Mesendoderm (in vitro differentiated cells): Measurements from ENCODE around the gene SPEM3.

Experiments
- DNase-seq: peaks from one replicate; pipeline ENCODE4 v3.0.0; 2013
- H2AK5ac ChIP-seq: 2 replicates; pipeline ENCODE4 v1.6.1; 2013; ENCODE audit warnings: low read length, inconsistent platforms
- H2BK120ac ChIP-seq: 2 replicates; pipeline ENCODE4 v1.6.1; 2013; ENCODE audit warnings: low read depth, mild to moderate bottlenecking, low read length, moderate library complexity, mixed read lengths
- H2BK15ac ChIP-seq: replicated peaks from 2 replicates; pipeline ENCODE4 v1.6.1; 2013; ENCODE audit warnings: low read depth, mild to moderate bottlenecking, moderate library complexity
- H2BK5ac ChIP-seq: 2 replicates; pipeline ENCODE4 v1.6.1; 2013; ENCODE audit warnings: low read length, inconsistent platforms
- H3K18ac ChIP-seq: 2 replicates; pipeline ENCODE4 v1.6.1; 2013; ENCODE audit warnings: mild to moderate bottlenecking, low read length, mixed read lengths
- H3K23ac ChIP-seq: one replicate; pipeline ENCODE4 v1.6.1; 2013; ENCODE audit warnings: low read length
- H3K27ac ChIP-seq: 2 replicates; pipeline ENCODE4 v1.5.1; 2013; ENCODE audit warnings: low read depth, mild to moderate bottlenecking, inconsistent platforms, low read length, moderate library complexity
- H3K27me3 ChIP-seq: 2 replicates; pipeline ENCODE4 v1.6.1; 2013; ENCODE audit warnings: low read length, control low read depth, mild to moderate bottlenecking, inconsistent platforms; ENCODE audit not compliant: insufficient read depth, poor library complexity
- H3K36me3 ChIP-seq: 2 replicates; pipeline ENCODE4 v1.6.1; 2013; ENCODE audit warnings: low read length, inconsistent platforms; ENCODE audit not compliant: control insufficient read depth, insufficient read depth
- H3K4ac ChIP-seq: one replicate; pipeline ENCODE4 v1.6.1; 2013; ENCODE audit warnings: low read depth, mild to moderate bottlenecking, low read length, moderate library complexity
- H3K4me1 ChIP-seq: 2 replicates; pipeline ENCODE4 v1.6.1; 2013; ENCODE audit warnings: low read depth, low read length, inconsistent platforms; ENCODE audit not compliant: control insufficient read depth
- H3K4me2 ChIP-seq: 2 replicates; pipeline ENCODE4 v1.6.1; 2013; ENCODE audit warnings: low read length
- H3K4me3 ChIP-seq: 2 replicates; pipeline ENCODE4 v1.5.1; 2013; ENCODE audit warnings: mild to moderate bottlenecking, low read length
- H3K56ac ChIP-seq: one replicate; pipeline ENCODE4 v1.6.1; 2013; ENCODE audit warnings: low read length
- H3K79me1 ChIP-seq: 2 replicates; pipeline ENCODE4 v1.6.1; 2013; ENCODE audit warnings: low read length, inconsistent platforms
- H3K79me2 ChIP-seq: 2 replicates; pipeline ENCODE4 v1.6.1; 2013; ENCODE audit warnings: mild to moderate bottlenecking, low read length; ENCODE audit not compliant: control insufficient read depth, insufficient read depth
- H3K9ac ChIP-seq: 2 replicates; pipeline ENCODE4 v1.6.1; 2013; ENCODE audit warnings: low read length, inconsistent platforms
- H4K5ac ChIP-seq: one replicate; pipeline ENCODE4 v1.6.1; 2013; ENCODE audit warnings: low read length
- H4K8ac ChIP-seq: one replicate; pipeline ENCODE4 v1.6.1; 2013; ENCODE audit warnings: low read depth, mild to moderate bottlenecking, control low read depth, low read length, moderate library complexity
- WGBS: extraction: QIAGEN DNeasy Blood & Tissue Kit; methylation state at CpG from one replicate; pipeline ENCODE4 v1.1.7; 2013; ENCODE audit warnings: low lambda C conversion rate, missing lambda C conversion rate; ENCODE audit not compliant: insufficient coverage; ENCODE audit errors: extremely low coverage; 5-methylcytosine and 5-hydroxymethylcytosine counted together

SPEM3 gene

DNA sequence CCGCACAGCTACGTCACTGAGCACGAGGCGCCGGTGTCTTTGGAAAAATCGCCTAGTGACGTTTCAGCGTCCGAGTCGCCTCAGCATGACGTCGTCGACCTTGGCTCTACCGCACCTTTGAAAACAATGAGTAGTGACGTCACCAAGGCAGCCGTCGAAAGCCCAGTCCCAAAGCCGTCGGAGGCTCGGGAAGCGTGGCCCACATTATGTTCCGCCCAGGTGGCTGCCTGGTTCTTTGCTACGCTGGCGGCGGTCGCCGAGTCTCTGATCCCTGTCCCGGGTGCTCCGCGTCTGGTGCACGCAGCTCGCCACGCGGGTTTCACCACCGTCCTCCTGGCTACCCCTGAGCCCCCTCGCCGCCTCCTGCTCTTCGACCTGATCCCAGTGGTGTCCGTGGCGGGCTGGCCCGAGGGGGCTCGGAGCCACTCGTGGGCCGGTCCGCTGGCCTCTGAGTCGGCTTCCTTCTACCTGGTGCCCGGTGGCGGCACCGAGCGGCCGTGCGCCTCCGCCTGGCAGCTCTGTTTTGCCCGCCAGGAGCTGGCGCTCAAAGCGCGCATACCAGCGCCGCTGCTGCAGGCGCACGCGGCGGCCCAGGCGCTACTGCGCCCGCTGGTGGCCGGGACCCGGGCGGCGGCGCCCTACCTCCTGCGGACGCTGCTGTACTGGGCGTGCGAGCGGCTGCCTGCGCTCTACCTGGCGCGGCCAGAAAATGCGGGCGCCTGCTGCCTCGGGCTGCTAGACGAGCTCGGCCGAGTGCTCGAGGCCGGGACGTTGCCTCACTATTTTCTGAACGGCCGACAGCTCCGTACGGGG lies 8.1 kb downstream of the SPEM3 start:
- Histone ChIP-seq H3K4me1 (peaks cover 5% of the 10 kb centered on the region), H3K4me2 (peak overlapping the region; percentile 63), H3K79me2 (no peaks in the 10 kb centered on the region), H3K36me3 (no peaks in the 10 kb centered on the region), H2BK120ac (no peak overlapping the region), H4K8ac (no peak overlapping the region), H3K4me3 (peak overlapping the region; percentile 23), H2BK5ac (no peak overlapping the region), H3K23ac (no peak overlapping the region), H3K27me3 (peaks cover 9% of the 10 kb centered on the region), H3K18ac (peak overlapping the region; percentile 24), H2BK15ac (no peak overlapping the region), H3K4ac (peak overlapping the region; percentile 63), H3K9ac (peak overlapping the region; percentile 73), H3K79me1 (no peaks in the 10 kb centered on the region), H3K27ac (no peak overlapping the region), H4K5ac (no peak overlapping the region), H3K56ac (peak overlapping the region; percentile 87), H2AK5ac (no peak overlapping the region)
- peak; percentile 95 for DNase-seq
- WGBS = no CpG with 5 or more reads among the region's 92 CpGs

GRCh38 chr17:7437369-7437863 lies 8.8 kb downstream of the SPEM3 start:
- no peak overlapping the region for H4K8ac ChIP-seq
- peak overlapping the region; percentile 84 for H3K56ac ChIP-seq
- H3K27ac ChIP-seq = no peak overlapping the region
- peak overlapping the region; percentile 39 for H3K4me3 ChIP-seq
- no peak overlapping the region for H2BK120ac ChIP-seq
- H3K4me2 ChIP-seq = peak overlapping the region; percentile 88
- peaks cover 9% of the 10 kb centered on the region for H3K27me3 ChIP-seq
- peak overlapping the region; percentile 10 for H3K4ac ChIP-seq
- DNase-seq = no peak
- peak overlapping the region; percentile 73 for H3K9ac ChIP-seq
- no CpG with 5 or more reads among the region's 31 CpGs for WGBS
- no peaks in the 10 kb centered on the region for H3K79me2 ChIP-seq
- no peak overlapping the region for H2BK5ac ChIP-seq
- H3K4me1 ChIP-seq = peaks cover 5% of the 10 kb centered on the region
- no peak overlapping the region for H2AK5ac ChIP-seq
- no peaks in the 10 kb centered on the region for H3K36me3 ChIP-seq
- H2BK15ac ChIP-seq = no peak overlapping the region
- H3K18ac ChIP-seq = peak overlapping the region; percentile 8
- no peaks in the 10 kb centered on the region for H3K79me1 ChIP-seq
- H3K23ac ChIP-seq = no peak overlapping the region
- H4K5ac ChIP-seq = no peak overlapping the region

DNA sequence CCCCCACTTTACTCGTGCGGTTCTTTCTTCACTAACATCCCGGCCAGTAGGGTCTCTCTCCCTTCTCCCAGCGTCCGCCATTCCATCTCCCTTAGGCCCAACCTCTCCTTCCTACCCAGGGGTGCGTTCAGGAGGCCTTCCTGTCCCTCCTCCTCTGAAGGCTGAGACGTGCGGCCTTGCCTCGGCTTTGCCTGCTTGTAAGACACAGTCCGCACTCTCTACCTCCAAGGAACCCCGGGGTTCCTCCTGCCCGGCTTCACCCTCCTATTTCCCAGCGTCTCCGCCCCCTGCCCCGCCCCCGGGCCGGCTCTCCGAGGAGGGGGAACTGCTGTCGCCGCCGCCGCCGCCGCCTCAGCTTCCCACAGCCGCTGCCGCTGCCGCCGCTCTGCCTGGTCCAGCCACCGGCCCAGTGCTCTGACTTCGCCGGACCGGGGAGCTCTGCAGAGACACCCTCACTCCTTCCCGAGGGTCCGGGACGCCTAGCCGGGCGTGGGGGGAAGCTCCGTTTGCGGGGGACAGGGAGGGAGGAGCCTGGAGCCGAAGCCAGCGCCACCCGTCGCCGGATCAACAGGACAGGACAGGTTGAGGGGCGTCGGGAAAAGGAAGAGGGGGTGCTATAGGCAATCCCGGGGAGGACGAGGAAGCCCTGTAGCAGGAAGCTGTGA lies 9.4 kb downstream of the SPEM3 start:
- Histone ChIP-seq H3K56ac (peak overlapping the region; percentile 90), H3K4me2 (peak overlapping the region; percentile 88), H4K5ac (no peak overlapping the region), H2BK15ac (no peak overlapping the region), H3K18ac (no peak overlapping the region), H4K8ac (no peak overlapping the region), H3K4me1 (peaks cover 5% of the 10 kb centered on the region), H3K27ac (no peak overlapping the region), H3K36me3 (no peaks in the 10 kb centered on the region), H2AK5ac (no peak overlapping the region), H3K79me1 (no peaks in the 10 kb centered on the region), H3K4me3 (peak overlapping the region; percentile 39), H2BK120ac (no peak overlapping the region), H3K79me2 (no peaks in the 10 kb centered on the region), H3K4ac (no peak overlapping the region), H3K9ac (peak overlapping the region; percentile 81), H3K23ac (peak overlapping the region; percentile 91), H2BK5ac (no peak overlapping the region), H3K27me3 (peaks cover 9% of the 10 kb centered on the region)
- WGBS = no CpG with 5 or more reads among the region's 48 CpGs
- peak; percentile 59 for DNase-seq

DNA sequence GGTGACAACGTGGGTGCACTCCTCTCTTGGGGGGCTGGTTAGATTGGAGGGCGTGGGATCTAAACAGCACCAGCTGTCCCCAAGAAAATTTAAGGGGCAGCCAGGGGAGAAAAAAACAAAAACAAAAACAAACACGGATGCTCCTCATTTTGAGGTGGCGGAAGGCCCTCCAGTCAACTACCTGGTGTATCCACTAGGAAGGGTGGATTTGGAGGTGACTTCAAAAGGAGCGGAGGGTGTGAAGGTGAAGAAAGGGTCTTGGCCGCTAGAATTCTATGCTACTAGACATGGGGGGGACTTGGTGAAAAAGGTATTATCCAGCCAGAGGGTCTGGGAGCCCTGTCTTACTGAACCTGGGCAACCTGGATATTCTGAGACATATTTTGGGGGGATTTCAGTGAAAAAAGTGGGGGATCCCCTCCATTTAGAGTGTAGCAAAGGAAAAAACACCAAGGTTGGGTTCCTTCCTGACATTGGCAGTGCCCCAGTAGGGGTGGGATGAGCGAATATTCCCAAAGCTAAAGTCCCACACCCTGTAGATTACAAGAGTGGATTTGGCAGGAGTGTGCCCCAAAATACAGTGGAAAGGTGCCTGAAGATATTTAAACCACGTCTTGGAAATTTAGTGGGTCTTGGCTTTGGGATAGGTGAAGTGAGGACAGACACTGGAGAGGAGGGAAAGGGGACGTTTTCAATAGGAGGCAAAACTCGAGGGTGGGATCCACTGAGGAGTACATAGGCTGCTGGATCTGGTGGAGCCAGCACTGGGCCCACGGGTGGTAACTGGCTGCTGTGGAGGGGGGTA lies 10.2 kb downstream of the SPEM3 start:
- Histone ChIP-seq H4K5ac (no peak overlapping the region), H2BK5ac (no peak overlapping the region), H3K23ac (peak overlapping the region; percentile 91), H3K4me2 (peak overlapping the region; percentile 73), H3K18ac (no peak overlapping the region), H3K4me1 (peaks cover 5% of the 10 kb centered on the region), H3K36me3 (no peaks in the 10 kb centered on the region), H3K56ac (peak overlapping the region; percentile 90), H3K79me2 (no peaks in the 10 kb centered on the region), H3K4me3 (peak overlapping the region; percentile 37), H3K79me1 (no peaks in the 10 kb centered on the region), H4K8ac (no peak overlapping the region), H3K27me3 (peaks cover 9% of the 10 kb centered on the region), H2BK15ac (no peak overlapping the region), H3K27ac (no peak overlapping the region), H2AK5ac (no peak overlapping the region), H2BK120ac (no peak overlapping the region), H3K4ac (no peak overlapping the region), H3K9ac (peak overlapping the region; percentile 81)
- DNase-seq = no peak
- no CpG with 5 or more reads among the region's 11 CpGs for WGBS

GRCh38 chr17:7439462-7440112 lies 10.9 kb downstream of the SPEM3 start, which contains the start of gene FGF11:
Gene FGF11, plus strand, starts transcription at chr17:7439512. Its CDS starts 109 bp downstream, at chr17:7439621.
- no peak within 1 kb of the TSS for H2BK15ac ChIP-seq
- peak within 1 kb of the TSS; percentile 96 for H3K9ac ChIP-seq
- no CpG with 5 or more reads among the region's 50 CpGs for WGBS
- H3K27ac ChIP-seq = no peak within 1 kb of the TSS
- H3K4me2 ChIP-seq = peak within 1 kb of the TSS; percentile 88
- DNase-seq = no peak
- peak within 1 kb of the TSS; percentile 82 for H3K18ac ChIP-seq
- peak within 1 kb of the TSS; percentile 98 for H3K56ac ChIP-seq
- H3K4me1 ChIP-seq = peaks cover 5% of the 10 kb centered on the region
- H2AK5ac ChIP-seq = no peak within 1 kb of the TSS
- no peak within 1 kb of the TSS for H2BK120ac ChIP-seq
- no peak within 1 kb of the TSS for H3K4ac ChIP-seq
- H3K23ac ChIP-seq = peak within 1 kb of the TSS; percentile 91
- peak within 1 kb of the TSS; percentile 87 for H3K4me3 ChIP-seq
- H4K8ac ChIP-seq = peak within 1 kb of the TSS; percentile 68
- H3K79me1 ChIP-seq = no peaks in the 10 kb centered on the region
- H2BK5ac ChIP-seq = peak within 1 kb of the TSS; percentile 60
- H3K79me2 ChIP-seq = no peaks in the 10 kb centered on the region
- H3K27me3 ChIP-seq = peaks cover 9% of the 10 kb centered on the region
- H4K5ac ChIP-seq = no peak within 1 kb of the TSS
- no peaks in the 10 kb centered on the region for H3K36me3 ChIP-seq
